NOMO-1 treated with dmso at 0.1 percent for 144 hours (cell line): ENCODE measurements around the gene ZDHHC3.
"Not testable (repeated sequence)": the region's sequence is repeated elsewhere in the genome, so short reads cannot be mapped to it uniquely, and the experiment has no call there.

Experiments
- DNase-seq: peaks from one replicate; lab custom pipeline; 2025; ENCODE audit not compliant: unreplicated experiment; lab: John Stamatoyannopoulos, UW

Gene ZDHHC3

GRCh38 chr3:44966795-44967278 is 9.1 kb downstream of the ZDHHC3 start:
- DNase-seq = peak; percentile 81

- DNase-seq = no peak
Measured at GRCh38 chr3:44965165-44965564, 10.8 kb downstream of the ZDHHC3 start.

DNA sequence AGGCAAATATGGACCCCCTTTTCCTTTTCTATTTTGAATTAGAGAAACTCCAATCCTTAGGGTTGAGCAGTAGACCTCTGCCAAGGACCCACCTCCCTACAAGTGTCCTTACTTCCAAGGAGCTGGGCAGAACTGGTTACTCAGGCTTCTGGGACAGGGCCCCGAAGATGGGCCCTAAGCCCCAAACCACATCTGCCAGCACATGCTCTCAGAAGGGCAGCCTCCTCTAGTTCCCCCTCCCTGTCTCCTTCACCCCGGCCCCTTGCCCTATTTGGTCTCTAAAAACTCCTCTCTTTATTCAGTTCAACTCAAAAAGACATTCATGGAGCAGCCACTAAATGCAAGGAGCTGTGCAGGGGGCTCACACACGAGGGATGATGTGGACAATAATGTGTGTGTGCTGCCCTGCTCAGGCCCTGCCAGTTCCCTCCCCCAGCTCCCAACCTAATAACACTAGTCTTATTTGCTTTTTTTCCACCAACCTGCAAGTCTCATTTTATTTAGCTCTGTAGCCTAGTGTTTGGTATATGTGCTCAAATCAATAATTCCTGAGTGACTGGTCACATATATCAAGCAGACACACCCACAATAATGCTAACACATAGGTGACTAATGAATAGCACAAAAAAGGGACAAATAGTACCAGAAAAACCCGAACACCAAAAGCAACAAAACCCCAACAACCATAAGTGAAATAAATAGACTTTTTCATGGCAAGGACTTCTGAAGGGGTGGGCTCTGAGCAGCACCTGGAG is 12.2 kb downstream of the ZDHHC3 start:
- no peak for DNase-seq

DNA sequence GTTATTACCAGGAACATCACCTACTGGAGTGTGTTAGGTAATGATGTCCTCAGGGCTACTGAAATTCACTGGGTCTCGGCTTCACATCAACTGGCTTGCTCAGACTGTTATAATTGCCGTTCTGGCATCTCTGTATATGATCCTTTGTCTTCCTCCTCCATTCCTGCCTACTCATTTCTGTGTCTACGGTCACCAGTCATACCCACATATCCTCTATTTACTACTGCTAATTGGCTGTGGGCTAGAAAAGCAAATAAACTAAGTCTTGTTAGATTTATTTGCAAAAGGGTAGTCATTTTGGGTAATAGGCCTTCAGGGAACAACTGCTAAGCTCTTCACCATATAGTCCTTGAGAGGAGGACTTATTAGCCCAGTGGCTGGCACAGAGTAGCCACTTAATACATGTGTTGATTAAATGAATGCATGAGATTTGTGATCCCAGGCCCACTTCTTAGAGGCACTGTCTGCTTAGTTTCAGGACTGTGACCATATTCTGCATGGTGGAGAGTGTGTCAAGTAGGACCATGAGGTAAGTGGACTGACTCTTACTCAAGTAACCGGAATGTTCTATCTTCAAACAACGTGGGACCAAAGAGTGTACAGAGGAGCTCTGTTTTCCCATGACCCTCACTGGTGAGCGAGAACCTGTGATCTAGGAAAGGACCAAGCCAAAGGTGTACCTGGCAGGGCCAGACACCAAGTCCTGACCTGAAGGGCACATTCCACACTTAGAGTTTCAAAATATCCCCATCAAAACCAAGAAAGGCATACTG is 13.2 kb downstream of the ZDHHC3 start:
- DNase-seq = no peak

GRCh38 chr3:44961888-44962287 is 14.1 kb downstream of the ZDHHC3 start:
- DNase-seq = no peak

- no peak for DNase-seq
Measured at GRCh38 chr3:44960387-44961026, 15.5 kb downstream of the ZDHHC3 start.

DNA sequence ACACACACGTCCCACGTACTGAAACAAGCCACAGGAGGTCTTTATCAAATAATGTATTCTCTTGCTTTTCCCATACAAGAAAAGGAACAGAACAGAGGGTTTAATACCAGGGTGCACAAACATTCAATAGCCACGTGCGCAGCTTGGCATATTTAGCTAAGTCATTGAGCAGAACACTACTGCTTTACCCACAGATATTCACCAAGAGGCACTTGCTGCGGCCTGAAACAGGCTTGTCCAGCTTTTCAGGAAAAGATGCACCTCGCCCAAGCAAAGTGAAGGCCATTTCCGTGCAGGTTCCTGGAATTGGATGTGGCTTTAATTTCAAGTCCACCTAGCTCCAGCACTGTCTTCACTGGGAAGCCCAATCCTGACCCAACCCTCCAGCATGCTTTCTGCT is 17.6 kb downstream of the ZDHHC3 start:
- DNase-seq = no peak

DNA sequence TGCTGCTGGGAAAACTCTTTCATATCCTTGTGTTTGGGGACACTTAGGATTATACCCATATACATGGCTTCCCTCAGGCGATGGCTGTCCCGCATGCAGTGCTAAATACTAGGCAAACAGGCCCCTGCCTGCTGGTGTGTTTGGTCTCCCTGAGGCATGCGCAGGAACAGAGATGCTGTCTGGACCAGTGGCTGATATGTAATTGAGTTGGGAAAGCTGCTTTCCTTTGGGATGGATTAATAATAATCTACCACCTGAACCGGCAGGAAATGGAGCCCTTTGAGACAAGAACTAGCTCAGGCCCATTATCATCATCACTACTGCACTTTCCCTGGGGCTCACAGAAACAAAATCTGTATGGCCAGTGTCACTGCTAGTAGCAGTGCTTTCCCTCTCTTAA is 18.0 kb downstream of the ZDHHC3 start:
- DNase-seq = no peak

GRCh38 chr3:44955917-44956316 is 20.1 kb downstream of the ZDHHC3 start:
- no peak for DNase-seq

DNA sequence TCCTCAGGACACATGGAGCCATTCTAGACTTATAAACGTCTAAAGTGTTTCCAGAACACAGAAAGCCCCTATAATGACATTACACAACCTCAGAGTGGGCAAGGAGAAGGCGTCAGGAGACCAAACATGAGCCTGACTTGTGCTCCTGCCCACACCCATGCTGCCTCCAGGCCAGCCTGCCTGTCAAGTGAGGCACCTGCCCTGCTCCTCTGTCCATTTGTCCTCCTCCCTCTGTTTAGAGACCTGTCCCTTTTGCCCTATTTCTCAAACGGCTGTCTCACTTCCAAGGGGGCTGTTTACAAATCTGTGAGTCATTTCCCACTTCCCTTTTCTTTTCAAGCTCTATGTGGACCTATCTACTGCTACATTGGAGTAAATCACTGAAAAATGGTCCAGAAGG is 21.0 kb downstream of the ZDHHC3 start:
- DNase-seq = peak; percentile 80

GRCh38 chr3:44954304-44954703 is 21.7 kb downstream of the ZDHHC3 start:
- DNase-seq = no peak

GRCh38 chr3:44952689-44953088 is 23.3 kb downstream of the ZDHHC3 start:
- DNase-seq = no peak

GRCh38 chr3:44950275-44950734 is 25.7 kb downstream of the ZDHHC3 start:
- DNase-seq = no peak

- not testable (repeated sequence) for DNase-seq
Measured at GRCh38 chr3:44949770-44950169, 26.2 kb downstream of the ZDHHC3 start.

DNA sequence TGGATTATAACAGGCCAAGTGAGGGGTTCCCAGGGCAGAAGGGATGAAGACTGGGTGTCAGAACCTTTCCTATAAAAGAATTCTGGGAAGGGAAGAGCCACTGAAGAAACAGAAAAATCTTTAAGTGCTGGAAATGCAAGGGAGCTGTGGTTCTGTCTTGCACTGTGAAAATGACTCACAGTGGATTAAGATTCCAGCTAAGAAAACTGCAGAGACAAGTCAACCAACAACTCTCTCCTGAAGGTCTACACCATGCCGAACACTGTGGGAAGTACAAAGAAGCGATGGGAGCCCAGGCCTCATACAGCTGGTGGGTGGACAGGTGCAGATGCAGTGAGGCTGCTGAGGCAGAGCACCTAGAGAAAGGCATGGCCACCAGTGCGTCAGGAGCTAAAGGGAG is 27.7 kb downstream of the ZDHHC3 start:
- DNase-seq = no peak

DNA sequence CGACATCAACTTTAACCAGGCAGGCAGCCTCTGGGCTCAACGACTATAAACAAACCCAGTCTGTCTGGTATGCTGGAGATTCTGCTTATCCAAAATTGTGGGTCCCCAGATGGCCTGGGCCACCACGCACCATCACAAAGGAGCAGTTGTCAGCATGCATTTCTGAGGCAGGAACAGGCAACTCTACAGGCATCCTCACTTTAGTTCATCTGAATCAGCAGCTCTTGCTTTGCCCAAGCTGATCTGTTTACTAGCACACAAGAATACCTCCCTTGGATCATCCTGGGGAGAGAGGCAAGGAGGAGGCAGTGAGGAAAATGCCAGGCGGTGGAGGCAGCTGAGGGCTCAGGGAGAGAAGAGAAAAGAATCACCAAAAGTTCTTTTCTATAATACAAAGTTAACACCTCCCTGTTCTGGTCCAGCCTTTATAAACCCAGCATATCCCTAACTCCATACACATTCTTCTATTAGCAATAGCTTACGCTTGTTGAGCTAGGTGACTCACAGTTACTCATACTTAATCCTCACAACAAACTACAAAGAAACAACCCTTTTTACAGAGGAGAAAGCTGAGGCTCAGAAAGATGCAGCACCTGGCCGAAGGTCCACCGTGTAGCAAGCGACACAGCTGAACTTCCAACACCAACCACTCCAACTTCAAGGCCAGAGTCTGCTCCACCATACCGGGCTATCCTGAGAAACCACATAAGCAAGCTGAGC is 33.6 kb downstream of the ZDHHC3 start:
- DNase-seq = no peak

GRCh38 chr3:44939581-44940036 is 36.4 kb downstream of the ZDHHC3 start:
- no peak for DNase-seq

- DNase-seq = no peak
Measured at GRCh38 chr3:44932986-44933944, 42.7 kb downstream of the ZDHHC3 start.

DNA sequence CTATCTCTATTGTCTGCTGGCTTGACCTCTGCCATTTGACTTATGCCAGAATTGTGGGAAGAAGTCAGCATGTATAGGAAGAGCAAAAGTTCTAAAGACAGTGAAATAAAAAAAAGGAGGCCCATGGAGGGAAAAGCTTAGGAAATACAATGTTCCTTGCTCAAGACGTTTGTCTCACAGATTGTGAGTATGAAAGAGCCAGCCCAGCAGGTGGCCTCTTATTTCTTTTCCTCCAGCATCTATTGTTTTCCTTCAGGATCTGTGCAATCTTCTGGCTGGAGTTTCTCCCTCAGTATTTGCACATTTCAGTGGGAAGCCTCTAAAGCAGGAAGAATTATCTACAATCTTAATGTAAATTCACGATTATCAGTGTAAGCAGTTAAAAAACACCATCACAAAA is 43.7 kb downstream of the ZDHHC3 start:
- no peak for DNase-seq

GRCh38 chr3:44931791-44932190 is 44.2 kb downstream of the ZDHHC3 start:
- DNase-seq = no peak
